Measurements from ENCODE around the gene CYP1B1. TPM values are rescaled to one million over a fixed set of nuclear protein-coding genes. Genes with fewer than 3 reads are reported as not detected.
A peak's percentile ranks its signal among the peaks of the same experiment; 100 is the strongest.

CYP1B1 gene
- total and polyA plus RNA-seq, 2 of the 4 experiments (the other 2 are of a cell fraction): 0.65 to 1.1 TPM

GRCh38 chr2:38079116-38080052 is 3.4 kb upstream of the CYP1B1 start:
- Histone ChIP-seq H4K20me1 (ENCODE audit: insufficient read depth, low read length) (no peaks in the 10 kb centered on the region), H3K9me1 (ENCODE audit: insufficient read depth, low read length) (no peaks in the 10 kb centered on the region), H3K4me3 (ENCODE audit: insufficient read depth, low read depth, low read length) (no peak overlapping the region), H2BK5ac (ENCODE audit: low read depth, low read length, poor library complexity, severe bottlenecking) (no peak overlapping the region), H3K79me1 (ENCODE audit: low read depth in 1 of 2, low read length in 2 of 2) (no peaks in the 10 kb centered on the region), H3K23ac (ENCODE audit: low read depth, low read length) (no peak overlapping the region), H4K8ac (ENCODE audit: low read depth in 2 of 2, low read length in 2 of 2) (no peak overlapping the region), H3K4ac (ENCODE audit: low read depth, low read length) (no peak overlapping the region), H3K4me2 (ENCODE audit: low read depth, low read length) (no peak overlapping the region), H2AK5ac (ENCODE audit: low read depth, low read length) (no peak overlapping the region), H2BK15ac (ENCODE audit: low read depth, low read length) (no peak overlapping the region), H2BK20ac (ENCODE audit: low read depth, low read length) (no peak overlapping the region; the same call in 1 of the 2 replicates), H3K18ac (ENCODE audit: low read depth, low read length) (no peak overlapping the region), H2AK9ac (replicated peaks; ENCODE audit: low read depth, low read length, poor library complexity) (no peak overlapping the region), H2AFZ (replicated peaks; ENCODE audit: low read length, poor library complexity) (no peak overlapping the region), H4K5ac (ENCODE audit: low read depth, low read length) (no peak overlapping the region; the same call in 1 of the 2 replicates), H3K9me3 (ENCODE audit: control insufficient read depth, insufficient read depth, low read length) (peaks cover 14% of the 10 kb centered on the region), H3K27ac (ENCODE audit: insufficient read depth, low read length) (no peak overlapping the region), H4K91ac (ENCODE audit: insufficient read depth, low read depth, low read length) (no peak overlapping the region), H2BK120ac (ENCODE audit: low read depth, low read length) (peak overlapping the region; percentile 55; the same call in 1 of the 2 replicates), H3K4me1 (ENCODE audit: control insufficient read depth, insufficient read depth, low read length) (no peaks in the 10 kb centered on the region), H3K14ac (replicated peaks; ENCODE audit: low read depth, low read length) (no peak overlapping the region), H3K9ac (ENCODE audit: low read depth, low read length) (no peak overlapping the region), H3K36me3 (ENCODE audit: control insufficient read depth, insufficient read depth, low read length) (no peaks in the 10 kb centered on the region), H3K27me3 (ENCODE audit: control insufficient read depth, insufficient read depth, low read length) (peaks cover 19% of the 10 kb centered on the region), H3K56ac (ENCODE audit: extremely low read depth, insufficient read depth, low read length) (no peak overlapping the region)
- in situ Hi-C loops (cut with MboI; ENCODE audit: low sequenced_read_pairs): loop anchor here (10.0 kb wide), 1 partner anchor 195 kb away; no protein-coding TSS in a partner anchor
- ChIA-PET CTCF (no interaction called here), POLR2A (ENCODE audit: unreplicated experiment) (no interaction called here)
- DNase-seq: no peak
- dilution Hi-C loops (cut with HindIII; ENCODE audit: low sequenced_read_pairs, unreplicated experiment): no loop called here
- WGBS, 2 experiments (ENCODE audit: extremely low coverage in 2 of 2, insufficient read length in 1 of 2): 25% methylated on average over 2 of the region's 11 CpGs; no CpG with 5 or more reads in 1 of the 2 experiments
- BruUV-seq (replicated peaks): no TSS peak
- no peak for TF ChIP-seq MAZ (IDR thresholded peaks at IDR 0.05; ENCODE audit: borderline replicate concordance, low read depth, low read length)
- no peak for TF ChIP-seq ELK1 (IDR thresholded peaks at IDR 0.05; ENCODE audit: borderline replicate concordance, low read depth, low read length)
- no peak for TF ChIP-seq CTCF (conservative IDR thresholded peaks at IDR 0.05; ENCODE audit: low read depth, low read length)
- TF ChIP-seq RFX5 (IDR thresholded peaks at IDR 0.05; ENCODE audit: low read depth, low read length): no peak
- TF ChIP-seq NFE2L2 (IDR thresholded peaks at IDR 0.05; ENCODE audit: low read depth, low read length): no peak
- no peak for TF ChIP-seq CEBPB (IDR thresholded peaks at IDR 0.05; ENCODE audit: low read depth, low read length)
- no peak for TF ChIP-seq FOS (IDR thresholded peaks at IDR 0.05; ENCODE audit: low read depth, low read length)
- no peak for TF ChIP-seq MAFK (IDR thresholded peaks at IDR 0.05; ENCODE audit: low read depth, low read length)
- TF ChIP-seq RCOR1 (IDR thresholded peaks at IDR 0.05; ENCODE audit: insufficient replicate concordance, low read length): no peak
- no peak for TF ChIP-seq USF2 (IDR thresholded peaks at IDR 0.05; ENCODE audit: low read depth, low read length)
- no peak for TF ChIP-seq SMC3 (IDR thresholded peaks at IDR 0.05; ENCODE audit: low read depth, low read length)
- TF ChIP-seq MXI1 (IDR thresholded peaks at IDR 0.05; ENCODE audit: borderline replicate concordance, low read depth, low read length): no peak
- no peak for TF ChIP-seq RAD21 (IDR thresholded peaks at IDR 0.05; ENCODE audit: low read length)
- intact Hi-C loops (cut with micrococcal nuclease): loop anchor here (5.0 kb wide), 1 partner anchor 38 kb away; no protein-coding TSS in a partner anchor
- no peak for ATAC-seq (ENCODE audit: low read depth)

Data from IMR-90 (cell line).